Activated B cell treated with CpG ODN at 0.5 μM for 24 hours (primary cell): Measurements from ENCODE around the gene IGSF8. TPM values are rescaled to one million over a fixed set of nuclear protein-coding genes. Genes with fewer than 3 reads are reported as not detected.
A peak's percentile ranks its signal among the peaks of the same experiment; 100 is the strongest.

Experiments
- ATAC-seq: fragments of 200-7000 bp; cut with Tn5 transposase; one replicate; pipeline ENCODE4 v1.10.0; 2021; ENCODE audit warnings: low read depth, mild to moderate bottlenecking, moderate library complexity
- CTCF ChIA-PET: fragments of 350-600 bp; sonication (Branson Sonifier 250); formaldehyde crosslinking; loops from one replicate; lab custom pipeline; 2021; ENCODE audit warnings: antibody characterized with exemption; lab: Charles Lee
- POLR2A ChIA-PET: fragments of 350-600 bp; sonication (Branson Sonifier 250); formaldehyde crosslinking; loops from one replicate; lab custom pipeline; 2021; ENCODE audit warnings: antibody characterized with exemption; lab: Charles Lee
- DNase-seq: peaks from one replicate; pipeline ENCODE4 v3.0.0; 2022
- H3K27ac Mint-ChIP-seq: one replicate; pipeline ENCODE4 v1.8.0; 2020; ENCODE audit warnings: mixed read lengths
- H3K27me3 Mint-ChIP-seq: one replicate; pipeline ENCODE4 v1.8.0; 2021; ENCODE audit warnings: mixed read lengths
- H3K36me3 Mint-ChIP-seq: one replicate; pipeline ENCODE4 v1.8.0; 2021; ENCODE audit warnings: low read depth, mixed read lengths
- H3K4me1 Mint-ChIP-seq: one replicate; pipeline ENCODE4 v1.8.0; 2021; ENCODE audit warnings: mixed read lengths
- H3K4me3 Mint-ChIP-seq: one replicate; pipeline ENCODE4 v1.8.0; 2020; ENCODE audit warnings: mild to moderate bottlenecking, mixed read lengths
- H3K9me3 Mint-ChIP-seq: one replicate; pipeline ENCODE4 v1.8.0; 2020; ENCODE audit warnings: mixed read lengths
- CTCF ChIP-seq: fragments of 200-600 bp; IDR thresholded peaks from one replicate; pipeline ENCODE4 v1.8.0; 2022; ENCODE audit warnings: antibody characterized with exemption, mild to moderate bottlenecking
- intact Hi-C: fragments of 100-400 bp; cut with micrococcal nuclease; formaldehyde crosslinking; loops from one replicate; pipeline ENCODE4 v1.15.1; 2024
- total RNA-seq: library from RNA; stranded (reverse); gene quantifications from 2 replicates; pipeline ENCODE4 v1.2.3, GENCODE V29; 2022

The IGSF8 gene
- total RNA-seq, 1 donor from 2014 or later, result 27.9 TPM

DNA sequence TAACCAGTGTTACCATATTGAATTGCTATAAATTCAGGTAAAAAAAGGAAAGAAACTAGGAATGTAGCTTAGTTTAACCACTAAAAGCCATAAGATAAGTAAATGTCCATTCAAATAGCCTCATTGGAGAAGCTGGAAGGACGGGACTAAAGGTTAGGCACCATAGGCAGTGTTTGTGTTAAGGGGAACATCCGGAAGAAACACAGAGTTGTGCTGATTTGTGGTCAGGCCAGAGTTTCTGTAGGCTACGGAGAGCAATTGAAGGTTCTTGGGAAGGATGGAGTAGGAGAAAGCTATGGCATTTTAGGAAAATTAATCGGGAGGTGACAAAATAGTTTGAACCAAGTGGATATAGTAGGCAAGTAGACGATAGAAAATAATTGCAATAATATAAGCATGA is 27.1 kb downstream of the IGSF8 start:
- DNase-seq, result no peak
- H3K27ac Mint-ChIP-seq, result no peak overlapping the region
- H3K4me3 Mint-ChIP-seq, result no peak overlapping the region
- intact Hi-C loops, result loop anchor here (10.0 kb wide), 1 partner anchor 246 kb away; the partner anchor contains the start of gene SLAMF8
- POLR2A ChIA-PET, result interaction anchor here (0.5 kb wide), 1 partner anchor 42 kb away, joined by 4 read pairs; no protein-coding TSS in a partner anchor
- ATAC-seq, result no peak
- peaks cover 7% of the 10 kb centered on the region for H3K4me1 Mint-ChIP-seq
- no peak for TF ChIP-seq CTCF
- CTCF ChIA-PET, result interaction anchor here (1.2 to 1.9 kb wide), 2 partner anchors 9 to 25 kb away, joined by 4 to 6 read pairs; no protein-coding TSS in a partner anchor
- peaks cover 46% of the 10 kb centered on the region for H3K27me3 Mint-ChIP-seq
- H3K9me3 Mint-ChIP-seq, result no peaks in the 10 kb centered on the region
- no peaks in the 10 kb centered on the region for H3K36me3 Mint-ChIP-seq

GRCh38 chr1:160070243-160071163 is 27.9 kb downstream of the IGSF8 start:
- Mint-ChIP-seq H3K4me3 (peak overlapping the region; percentile 90), H3K4me1 (peaks cover 7% of the 10 kb centered on the region), H3K27me3 (peaks cover 50% of the 10 kb centered on the region), H3K36me3 (no peaks in the 10 kb centered on the region), H3K27ac (no peak overlapping the region), H3K9me3 (no peaks in the 10 kb centered on the region)
- ATAC-seq (peak; percentile 99), DNase-seq (peak; percentile 62)
- POLR2A ChIA-PET, result interaction anchor here (0.5 to 1.0 kb wide), 3 partner anchors 41 to 172 kb away, joined by 3 to 4 read pairs (median 4); no protein-coding TSS in a partner anchor
- no peak for TF ChIP-seq CTCF
- CTCF ChIA-PET, result interaction anchor here (0.8 to 1.9 kb wide), 3 partner anchors 8 to 24 kb away, joined by 3 to 6 read pairs (median 3); no protein-coding TSS in a partner anchor
- intact Hi-C loops, result loop anchor here (10.0 kb wide), 1 partner anchor 246 kb away; the partner anchor contains the start of gene SLAMF8

DNA sequence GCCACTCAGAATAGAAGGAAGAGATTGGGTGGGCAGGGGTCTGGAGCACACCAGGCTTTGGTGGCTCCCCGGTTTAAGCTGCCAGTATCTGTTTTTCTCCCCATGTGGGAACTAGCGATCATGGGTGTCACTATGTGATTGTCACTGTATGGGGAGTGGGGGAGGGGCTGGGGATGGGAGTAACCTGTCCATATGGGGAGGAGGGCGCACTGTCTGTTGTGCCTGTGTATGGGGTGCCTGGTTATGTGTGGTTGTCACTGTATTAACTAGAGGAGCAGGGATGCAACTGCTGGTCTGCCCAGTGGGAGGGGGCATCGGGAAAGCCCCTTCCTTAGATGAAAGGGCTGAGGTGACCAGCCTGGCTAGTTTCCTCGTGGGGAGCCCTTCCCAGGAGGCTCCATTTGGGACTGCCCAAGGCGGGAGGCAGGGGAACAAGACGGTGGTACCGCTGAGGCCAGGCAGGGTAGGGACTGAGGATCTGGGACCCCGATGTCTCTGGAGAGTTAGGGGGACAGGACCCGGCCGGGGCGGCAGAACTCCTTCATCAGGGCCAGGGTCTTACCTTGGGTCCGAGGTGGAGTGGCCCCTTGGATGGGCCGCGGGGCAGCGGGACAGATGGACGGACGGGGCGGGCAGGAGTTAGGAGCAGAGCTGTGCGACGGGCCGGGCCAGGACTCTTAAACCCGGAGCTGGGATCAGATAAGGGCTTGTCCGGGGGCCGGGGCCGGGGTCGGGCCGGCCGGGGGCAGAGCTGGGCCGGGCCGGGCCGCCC is 28.8 kb downstream of the IGSF8 start, which contains the start of gene KCNJ10:
Gene KCNJ10, minus strand, starts transcription at position 701 of the 772 bp plus-strand sequence. CDS start 27,628 bp downstream, outside the sequence.
- Mint-ChIP-seq H3K9me3 (no peaks in the 10 kb centered on the region), H3K27me3 (peaks cover 47% of the 10 kb centered on the region), H3K36me3 (no peaks in the 10 kb centered on the region), H3K4me1 (peaks cover 7% of the 10 kb centered on the region), H3K27ac (no peak within 1 kb of the TSS), H3K4me3 (peak within 1 kb of the TSS; percentile 90)
- intact Hi-C loops, result loop anchor here (10.0 kb wide), 1 partner anchor 245 kb away; the partner anchor contains the start of gene SLAMF8
- POLR2A ChIA-PET, result interaction anchor here (0.6 to 1.0 kb wide), 3 partner anchors 147 to 314 kb away, joined by 3 to 4 read pairs (median 3); no protein-coding TSS in a partner anchor
- no peak for DNase-seq
- ATAC-seq, result no peak
- CTCF ChIA-PET, result interaction anchor here (0.8 to 1.9 kb wide), 4 partner anchors 9 to 23 kb away, joined by 3 to 6 read pairs (median 3); partner anchors contain the start of gene KCNJ9
- TF ChIP-seq CTCF, result no peak

DNA sequence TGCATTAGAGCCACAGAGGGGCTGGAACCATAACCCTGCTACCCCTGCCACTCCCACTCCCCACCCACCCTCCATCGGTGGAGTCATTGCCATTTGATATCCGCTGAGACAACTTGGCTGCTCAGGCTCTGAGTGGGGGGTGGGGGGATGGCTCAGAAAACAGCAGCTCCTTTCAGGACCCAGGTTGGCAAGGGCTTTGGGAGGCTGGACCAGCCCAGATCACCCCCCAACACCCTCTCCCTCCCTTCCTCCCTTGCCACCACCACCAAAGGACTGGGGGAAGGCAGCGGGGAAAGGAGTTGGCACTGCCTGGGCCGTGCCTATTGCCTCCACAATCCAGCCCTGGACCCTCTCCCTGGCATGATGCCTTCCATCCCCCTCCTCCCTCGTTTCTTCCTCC is 30.2 kb downstream of the IGSF8 start:
- intact Hi-C loops, result no loop called here
- ATAC-seq, result no peak
- Mint-ChIP-seq H3K27me3 (peaks cover 42% of the 10 kb centered on the region), H3K27ac (no peak overlapping the region), H3K36me3 (no peaks in the 10 kb centered on the region), H3K9me3 (no peaks in the 10 kb centered on the region), H3K4me1 (peaks cover 7% of the 10 kb centered on the region), H3K4me3 (no peak overlapping the region)
- ChIA-PET CTCF (interaction anchor here (1.3 kb wide), 1 partner anchor 10 kb away, joined by 5 read pairs; no protein-coding TSS in a partner anchor), POLR2A (no interaction called here)
- DNase-seq, result no peak
- no peak for TF ChIP-seq CTCF
